Measurements from ENCODE around the gene UBN1.

UBN1 gene

GRCh38 chr16:4814542-4815173, 32.6 kb upstream of the UBN1 start:
- DNase-seq: no peak

- no peak for DNase-seq
Measured at GRCh38 chr16:4820652-4821051, 26.6 kb upstream of the UBN1 start.

- DNase-seq: no peak
Measured at GRCh38 chr16:4825196-4825595, 22.1 kb upstream of the UBN1 start.

GRCh38 chr16:4826526-4826925, 20.8 kb upstream of the UBN1 start:
- DNase-seq: no peak

GRCh38 chr16:4826980-4827379, 20.3 kb upstream of the UBN1 start:
- DNase-seq: no peak

- DNase-seq: no peak
Measured at GRCh38 chr16:4828567-4829321, 18.5 kb upstream of the UBN1 start.

GRCh38 chr16:4830408-4830807, 16.9 kb upstream of the UBN1 start:
- no peak for DNase-seq

GRCh38 chr16:4831616-4832015, 15.7 kb upstream of the UBN1 start:
- DNase-seq: no peak

- no peak for DNase-seq
Measured at GRCh38 chr16:4832698-4833343, 14.5 kb upstream of the UBN1 start.

- no peak for DNase-seq
Measured at GRCh38 chr16:4833584-4833983, 13.7 kb upstream of the UBN1 start.

- DNase-seq: no peak
Measured at GRCh38 chr16:4836727-4837126, 10.6 kb upstream of the UBN1 start.

GRCh38 chr16:4837733-4838501, 9.4 kb upstream of the UBN1 start:
- DNase-seq: no peak

- DNase-seq: no peak
Measured at GRCh38 chr16:4839942-4840341, 7.3 kb upstream of the UBN1 start.

- no peak for DNase-seq
Measured at GRCh38 chr16:4840984-4841383, 6.3 kb upstream of the UBN1 start.

GRCh38 chr16:4846503-4846900, 779 bp upstream of the UBN1 start:
- DNase-seq: no peak

GRCh38 chr16:4847774-4848587, 700 bp downstream of the UBN1 start:
- no peak for DNase-seq

- DNase-seq: no peak
Measured at GRCh38 chr16:4850211-4850610, 2.9 kb downstream of the UBN1 start.

GRCh38 chr16:4852221-4852872, 5.1 kb downstream of the UBN1 start:
- DNase-seq: no peak

GRCh38 chr16:4855371-4855770, 8.1 kb downstream of the UBN1 start:
- DNase-seq: no peak

- DNase-seq: no peak
Measured at GRCh38 chr16:4855804-4856203, 8.5 kb downstream of the UBN1 start.

- no peak for DNase-seq
Measured at GRCh38 chr16:4859190-4859899, 12.1 kb downstream of the UBN1 start.
